GOT3 (cell line): ENCODE measurements around the gene ATP7B.
"Not testable (repeated sequence)": the region's sequence is repeated elsewhere in the genome, so short reads cannot be mapped to it uniquely, and the experiment has no call there.

ENCODE experiments used
- DNase-seq: peaks from one replicate; lab custom pipeline; 2025; ENCODE audit warnings: mixed read lengths; lab: John Stamatoyannopoulos, UW

ATP7B gene

GRCh38 chr13:51922771-51923480 lies 88.3 kb downstream of the ATP7B start:
- no peak for DNase-seq

GRCh38 chr13:51921790-51922740 lies 89.2 kb downstream of the ATP7B start:
- no peak for DNase-seq

- no peak for DNase-seq
Measured at GRCh38 chr13:51920786-51921185, 90.5 kb downstream of the ATP7B start.

- no peak for DNase-seq
Measured at GRCh38 chr13:51920267-51920666, 91.0 kb downstream of the ATP7B start.

- DNase-seq: no peak
Measured at GRCh38 chr13:51919531-51919930, 91.7 kb downstream of the ATP7B start.

- no peak for DNase-seq
Measured at GRCh38 chr13:51916962-51917361, 94.3 kb downstream of the ATP7B start.

GRCh38 chr13:51916051-51916818 lies 95.0 kb downstream of the ATP7B start:
- no peak for DNase-seq

- no peak for DNase-seq
Measured at GRCh38 chr13:51914137-51914493, 97.1 kb downstream of the ATP7B start.

GRCh38 chr13:51913421-51914136 lies 97.7 kb downstream of the ATP7B start:
- DNase-seq: no peak

GRCh38 chr13:51912511-51913225 lies 98.6 kb downstream of the ATP7B start:
- DNase-seq: no peak

- DNase-seq: no peak
Measured at GRCh38 chr13:51912091-51912490, 99.2 kb downstream of the ATP7B start.

- DNase-seq: no peak
Measured at GRCh38 chr13:51910508-51910907, 100.7 kb downstream of the ATP7B start.

- DNase-seq: not testable (repeated sequence)
Measured at GRCh38 chr13:51909265-51909664, 102.0 kb downstream of the ATP7B start.

GRCh38 chr13:51907040-51907732 lies 104.1 kb downstream of the ATP7B start:
- DNase-seq: no peak

GRCh38 chr13:51906581-51906980 lies 104.7 kb downstream of the ATP7B start:
- no peak for DNase-seq

GRCh38 chr13:51905787-51906186 lies 105.5 kb downstream of the ATP7B start:
- DNase-seq: no peak

GRCh38 chr13:51902776-51903175 lies 108.5 kb downstream of the ATP7B start:
- DNase-seq: no peak

- DNase-seq: no peak
Measured at GRCh38 chr13:51900471-51900870, 110.8 kb downstream of the ATP7B start.

- DNase-seq: no peak
Measured at GRCh38 chr13:51895906-51896888, 115.1 kb downstream of the ATP7B start.
